IMR-90 (cell line): ENCODE data around the gene CYSRT1. TPM values are rescaled to one million over a fixed set of nuclear protein-coding genes. Genes with fewer than 3 reads are reported as not detected.

ENCODE experiments used
- ATAC-seq: fragments of 200-7000 bp; cut with Tn5 transposase; 2 replicates; pipeline ENCODE4 v1.9.1; 2020; ENCODE audit warnings: low read depth, mild to moderate bottlenecking, moderate library complexity
- BruUV-seq: library from RNA; stranded (reverse); fragments of 400-500 nt; replicated peaks from 2 replicates; lab custom pipeline; 2021; lab: Mats Ljungman, UMichigan
- CTCF ChIA-PET: fragments of 300-600 bp; formaldehyde crosslinking; extraction: SDS; loops from one replicate; lab custom pipeline; 2021; ENCODE audit warnings: antibody characterized with exemption; lab: Yijun Ruan, JAX
- POLR2A ChIA-PET: fragments of 300-600 bp; sonication (Branson Sonifier 250); formaldehyde crosslinking; loops from one replicate; lab custom pipeline; 2022; ENCODE audit warnings: antibody characterized with exemption; ENCODE audit not compliant: unreplicated experiment; lab: Charles Lee
- DNase-seq: peaks from one replicate; pipeline ENCODE4 v3.0.0; 2013
- H2AFZ ChIP-seq: replicated peaks from 2 replicates; pipeline ENCODE3; 2013; ENCODE audit warnings: low read length, mild to moderate bottlenecking; ENCODE audit not compliant: poor library complexity
- H2AK5ac ChIP-seq: 2 replicates; pipeline ENCODE4 v1.6.1; 2013; ENCODE audit warnings: low read depth, low read length, inconsistent platforms
- H2AK9ac ChIP-seq: replicated peaks from 2 replicates; pipeline ENCODE3; 2013; ENCODE audit warnings: mild to moderate bottlenecking, low read depth, low read length, moderate library complexity; ENCODE audit not compliant: poor library complexity
- H2BK120ac ChIP-seq: 2 replicates; pipeline ENCODE4 v1.6.1; 2013; ENCODE audit warnings: low read depth, low read length, inconsistent platforms
- H2BK15ac ChIP-seq: 3 replicates; pipeline ENCODE4 v1.6.1; 2013; ENCODE audit warnings: low read depth, low read length, inconsistent platforms
- H2BK20ac ChIP-seq: 2 replicates; pipeline ENCODE4 v1.6.1; 2013; ENCODE audit warnings: low read depth, mild to moderate bottlenecking, inconsistent platforms, low read length, moderate library complexity
- H2BK5ac ChIP-seq: 2 replicates; pipeline ENCODE4 v1.6.1; 2013; ENCODE audit warnings: mild to moderate bottlenecking, low read depth, low read length, inconsistent platforms; ENCODE audit not compliant: poor library complexity, severe bottlenecking
- H3K14ac ChIP-seq: replicated peaks from 2 replicates; pipeline ENCODE4 v1.6.1; 2013; ENCODE audit warnings: low read depth, low read length, inconsistent platforms
- H3K18ac ChIP-seq: 2 replicates; pipeline ENCODE4 v1.6.1; 2013; ENCODE audit warnings: low read depth, low read length, control low read depth
- H3K23ac ChIP-seq: 2 replicates; pipeline ENCODE4 v1.6.1; 2013; ENCODE audit warnings: low read depth, low read length, inconsistent platforms
- H3K27ac ChIP-seq: 2 replicates; pipeline ENCODE4 v1.5.1; 2013; ENCODE audit warnings: mild to moderate bottlenecking, control low read depth, low read length; ENCODE audit not compliant: insufficient read depth
- H3K27me3 ChIP-seq: 2 replicates; pipeline ENCODE4 v1.6.1; 2013; ENCODE audit warnings: low read length; ENCODE audit not compliant: control insufficient read depth, insufficient read depth
- H3K36me3 ChIP-seq: 2 replicates; pipeline ENCODE4 v1.6.1; 2013; ENCODE audit warnings: low read length, mixed read lengths; ENCODE audit not compliant: control insufficient read depth, insufficient read depth
- H3K4ac ChIP-seq: 2 replicates; pipeline ENCODE4 v1.6.1; 2013; ENCODE audit warnings: low read depth, low read length, inconsistent platforms
- H3K4me1 ChIP-seq: 2 replicates; pipeline ENCODE4 v1.6.1; 2013; ENCODE audit warnings: low read length, mixed read lengths; ENCODE audit not compliant: control insufficient read depth, insufficient read depth
- H3K4me2 ChIP-seq: 2 replicates; pipeline ENCODE4 v1.6.1; 2013; ENCODE audit warnings: low read depth, mild to moderate bottlenecking, control low read depth, low read length, moderate library complexity
- H3K4me3 ChIP-seq: 2 replicates; pipeline ENCODE4 v1.5.1; 2013; ENCODE audit warnings: low read depth, mild to moderate bottlenecking, control low read depth, low read length, moderate library complexity; ENCODE audit not compliant: insufficient read depth
- H3K56ac ChIP-seq: 2 replicates; pipeline ENCODE4 v1.6.1; 2013; ENCODE audit warnings: low read length, inconsistent platforms; ENCODE audit not compliant: insufficient read depth; ENCODE audit errors: extremely low read depth
- H3K79me1 ChIP-seq, 2 experiments: 2 replicates each; pipeline ENCODE4 v1.6.1; 2013; ENCODE audit warnings: low read length in 2 of 2, inconsistent platforms in 1 of 2, low read depth in 1 of 2
- H3K9ac ChIP-seq: 2 replicates; pipeline ENCODE4 v1.6.1; 2013; ENCODE audit warnings: low read depth, low read length, control low read depth
- H3K9me1 ChIP-seq: 2 replicates; pipeline ENCODE4 v1.6.1; 2013; ENCODE audit warnings: low read length, inconsistent platforms; ENCODE audit not compliant: insufficient read depth
- H3K9me3 ChIP-seq: 2 replicates; pipeline ENCODE4 v1.6.1; 2013; ENCODE audit warnings: low read length; ENCODE audit not compliant: control insufficient read depth, insufficient read depth
- H4K20me1 ChIP-seq: 2 replicates; pipeline ENCODE4 v1.6.1; 2013; ENCODE audit warnings: low read length, inconsistent platforms; ENCODE audit not compliant: insufficient read depth
- H4K5ac ChIP-seq: 2 replicates; pipeline ENCODE4 v1.6.1; 2013; ENCODE audit warnings: mild to moderate bottlenecking, low read depth, low read length, control low read depth
- H4K8ac ChIP-seq, 2 experiments: 2 replicates each; pipeline ENCODE4 v1.6.1; 2013; ENCODE audit warnings: low read depth in 2 of 2, low read length in 2 of 2, control low read depth in 1 of 2, inconsistent platforms in 1 of 2
- H4K91ac ChIP-seq: 2 replicates; pipeline ENCODE4 v1.6.1; 2013; ENCODE audit warnings: low read depth, low read length, inconsistent platforms; ENCODE audit not compliant: insufficient read depth
- NFE2L2 ChIP-seq: fragments of 150-350 bp; IDR thresholded peaks from 2 replicates; pipeline ENCODE4 v1.6.1; 2016; ENCODE audit warnings: low read depth, mild to moderate bottlenecking, low read length
- WGBS, 2 experiments: methylation state at CpG; one replicate each; pipeline versions ENCODE4 v1.1.5 to v1.1.7; 2013; ENCODE audit warnings: missing lambda C conversion rate in 2 of 2; ENCODE audit not compliant: insufficient read length in 1 of 2; ENCODE audit errors: extremely low coverage in 2 of 2; 5-methylcytosine and 5-hydroxymethylcytosine counted together
- dilution Hi-C: fragments of 300-500 bp; cut with HindIII; formaldehyde crosslinking; loops from one replicate; pipeline ENCODE4 v1.14.3; 2018; ENCODE audit warnings: low sequenced_read_pairs; ENCODE audit not compliant: unreplicated experiment
- in situ Hi-C: fragments of 300-500 bp; cut with MboI; formaldehyde crosslinking; loops from 3 replicates; pipeline ENCODE4 v1.14.3; 2019; ENCODE audit warnings: low sequenced_read_pairs, inconsistent platforms, mixed read lengths
- intact Hi-C: fragments of 100-400 bp; cut with micrococcal nuclease; formaldehyde crosslinking; loops from 2 replicates; pipeline ENCODE4 v1.10.0; 2022
- polyA plus RNA-seq, 3 experiments: library from polyadenylated mRNA; depleted of rRNA; stranded (reverse); fragments of >200 nt; gene quantifications; 2 replicates each; pipeline ENCODE4 v1.2.3, GENCODE V29; 2012; ENCODE audit warnings: low replicate concordance in 1 of 3
- total RNA-seq: library from RNA; depleted of rRNA; stranded (reverse); fragments of >200 nt; gene quantifications from 2 replicates; pipeline ENCODE4 v1.2.3, GENCODE V29; 2012

The CYSRT1 gene
- total and polyA plus RNA-seq, 2 of the 4 experiments (the other 2 are of a cell fraction), result 0.18 to 0.84 TPM

- H4K91ac ChIP-seq, result no peak overlapping the region
- H4K5ac ChIP-seq, result no peak overlapping the region
- H3K36me3 ChIP-seq, result peaks cover 76% of the 10 kb centered on the region
- no peak overlapping the region for H3K4me3 ChIP-seq
- H2BK15ac ChIP-seq, result no peak overlapping the region
- ATAC-seq (no peak), DNase-seq (no peak)
- CTCF ChIA-PET, result no interaction called here
- 100% methylated on average over 4 of the region's 17 CpGs; no CpG with 5 or more reads in 1 of the 2 experiments for WGBS, 2 experiments
- no peak overlapping the region for H2BK5ac ChIP-seq
- in situ Hi-C loops, result no loop called here
- no peak overlapping the region for H3K23ac ChIP-seq
- H3K9me3 ChIP-seq, result no peaks in the 10 kb centered on the region
- H2BK120ac ChIP-seq, result no peak overlapping the region
- H3K4ac ChIP-seq, result no peak overlapping the region
- peaks cover 0 to 23% of the 10 kb centered on the region in 2 experiments for H3K79me1 ChIP-seq
- no peak overlapping the region for H3K4me2 ChIP-seq
- POLR2A ChIA-PET, result no interaction called here
- H4K8ac ChIP-seq, result no peak overlapping the region
- no peak overlapping the region for H3K27ac ChIP-seq
- TF ChIP-seq NFE2L2, result no peak
- no peak overlapping the region for H3K18ac ChIP-seq
- H3K9me1 ChIP-seq, result 0 out of 2 replicates have a peak, but pooled peaks cover 2% of the 10 kb centered on the region
- H3K14ac ChIP-seq, result no peak overlapping the region
- H2BK20ac ChIP-seq, result no peak overlapping the region
- no peak overlapping the region for H2AK9ac ChIP-seq
- no peak overlapping the region for H2AK5ac ChIP-seq
- H3K27me3 ChIP-seq, result no peaks in the 10 kb centered on the region
- intact Hi-C loops, result no loop called here
- BruUV-seq, result no TSS peak
- H3K56ac ChIP-seq, result no peak overlapping the region
- dilution Hi-C loops, result no loop called here
- H2AFZ ChIP-seq, result no peak overlapping the region
- no peak overlapping the region for H3K9ac ChIP-seq
- peaks cover 4% of the 10 kb centered on the region; the same call in 1 of the 2 replicates for H4K20me1 ChIP-seq
- peaks cover 7% of the 10 kb centered on the region for H3K4me1 ChIP-seq
Measured at GRCh38 chr9:137182836-137183235, 42.1 kb upstream of the CYSRT1 start.
